Left renal pelvis (tissue), 4 donors: ENCODE measurements around the gene FAM89B. TPM values are rescaled to one million over a fixed set of nuclear protein-coding genes. Genes with fewer than 3 reads are reported as not detected.
"Not testable (repeated sequence)": the region's sequence is repeated elsewhere in the genome, so short reads cannot be mapped to it uniquely, and the experiment has no call there.

Experiments
- DNase-seq, 4 donors: peaks; one replicate each; pipeline ENCODE4 v3.0.0-alpha.2; 2013; ENCODE audit warnings: low read depth in 4 of 4, low spot score in 3 of 4
- polyA plus RNA-seq, 4 donors: library from polyadenylated mRNA; unstranded; fragments of 120-200 nt; gene quantifications; one replicate each; pipeline ENCODE4 v1.2.1, GENCODE V29; 2013; ENCODE audit not compliant: insufficient read length in 4 of 4

Gene FAM89B
- polyA plus RNA-seq, 4 donors, result 19.7 to 41.1 (median 28.6) TPM

DNA sequence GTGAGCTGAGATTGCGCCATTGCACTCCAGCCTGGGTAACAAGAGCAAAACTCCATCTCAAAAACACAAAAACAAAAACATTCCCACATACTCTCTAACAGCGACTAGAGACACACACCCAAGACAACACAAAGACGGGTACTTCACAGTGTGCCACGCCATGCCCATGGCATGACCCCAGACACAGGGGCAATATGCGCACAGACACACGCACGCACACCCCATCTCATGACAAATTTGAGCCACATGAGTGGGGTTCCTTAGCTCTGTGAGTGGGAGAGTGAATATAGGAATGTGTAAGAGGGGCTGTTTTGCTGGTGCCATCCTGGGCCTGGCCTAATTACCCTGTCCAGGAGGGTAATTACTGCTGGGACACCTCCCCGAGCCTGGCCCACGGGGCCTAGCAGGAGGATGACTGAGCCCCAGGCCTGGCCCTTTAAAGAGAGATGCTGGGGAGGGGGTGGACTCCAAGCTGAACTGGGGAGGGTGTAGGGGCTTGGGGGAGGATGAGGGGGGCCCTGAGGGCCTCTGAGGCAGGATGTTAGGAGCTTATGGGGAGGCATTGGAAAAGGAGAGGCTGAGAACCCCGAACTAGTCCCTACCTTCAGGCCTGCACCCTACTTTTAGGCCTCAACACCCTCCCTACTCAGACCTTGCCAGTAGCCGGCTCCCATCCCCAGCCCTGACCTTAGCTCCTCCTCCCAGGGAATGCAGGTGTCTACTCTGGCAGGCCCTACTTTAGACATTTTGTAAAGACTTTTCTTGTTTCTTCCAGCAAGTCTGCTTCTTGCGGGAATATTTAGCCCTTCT lies 15.7 kb upstream of the FAM89B start:
- DNase-seq, result no peak

DNA sequence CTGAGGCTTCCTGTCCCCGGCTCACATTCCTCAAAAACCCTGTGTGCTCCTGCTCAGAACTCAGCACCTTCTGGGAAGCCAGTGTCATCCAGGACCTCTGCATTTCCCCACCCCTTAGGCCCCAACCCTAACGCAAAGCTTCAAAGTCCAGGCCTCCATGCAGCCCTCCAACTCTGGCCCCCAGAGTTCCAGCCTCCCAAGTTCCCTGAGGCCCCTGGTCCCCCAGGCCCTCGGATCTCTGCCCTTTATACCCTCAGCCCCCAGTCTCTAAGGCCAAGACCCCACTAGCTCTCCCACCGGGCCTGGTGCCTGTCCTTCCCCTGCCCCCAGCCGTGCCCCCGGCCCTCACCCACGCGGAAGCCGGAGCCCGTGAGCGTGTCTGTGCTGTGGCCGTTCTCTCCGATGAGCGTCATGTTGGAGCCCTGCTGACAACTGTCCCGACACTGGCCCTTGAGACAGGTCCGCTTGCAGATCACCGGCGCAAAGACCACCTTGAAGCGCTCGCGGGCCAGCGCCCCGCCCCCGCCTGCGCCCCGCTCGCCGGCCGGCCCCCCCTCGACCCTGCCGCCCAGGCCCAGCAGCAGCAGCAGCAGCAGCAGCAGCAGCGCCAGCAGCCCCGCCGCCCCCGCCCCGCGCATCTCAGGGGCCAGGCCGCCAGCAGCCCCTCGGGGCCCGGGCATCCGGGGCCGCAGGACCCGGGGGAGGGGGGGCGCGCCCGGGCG lies 14.9 kb upstream of the FAM89B start:
- no peak for DNase-seq

DNA sequence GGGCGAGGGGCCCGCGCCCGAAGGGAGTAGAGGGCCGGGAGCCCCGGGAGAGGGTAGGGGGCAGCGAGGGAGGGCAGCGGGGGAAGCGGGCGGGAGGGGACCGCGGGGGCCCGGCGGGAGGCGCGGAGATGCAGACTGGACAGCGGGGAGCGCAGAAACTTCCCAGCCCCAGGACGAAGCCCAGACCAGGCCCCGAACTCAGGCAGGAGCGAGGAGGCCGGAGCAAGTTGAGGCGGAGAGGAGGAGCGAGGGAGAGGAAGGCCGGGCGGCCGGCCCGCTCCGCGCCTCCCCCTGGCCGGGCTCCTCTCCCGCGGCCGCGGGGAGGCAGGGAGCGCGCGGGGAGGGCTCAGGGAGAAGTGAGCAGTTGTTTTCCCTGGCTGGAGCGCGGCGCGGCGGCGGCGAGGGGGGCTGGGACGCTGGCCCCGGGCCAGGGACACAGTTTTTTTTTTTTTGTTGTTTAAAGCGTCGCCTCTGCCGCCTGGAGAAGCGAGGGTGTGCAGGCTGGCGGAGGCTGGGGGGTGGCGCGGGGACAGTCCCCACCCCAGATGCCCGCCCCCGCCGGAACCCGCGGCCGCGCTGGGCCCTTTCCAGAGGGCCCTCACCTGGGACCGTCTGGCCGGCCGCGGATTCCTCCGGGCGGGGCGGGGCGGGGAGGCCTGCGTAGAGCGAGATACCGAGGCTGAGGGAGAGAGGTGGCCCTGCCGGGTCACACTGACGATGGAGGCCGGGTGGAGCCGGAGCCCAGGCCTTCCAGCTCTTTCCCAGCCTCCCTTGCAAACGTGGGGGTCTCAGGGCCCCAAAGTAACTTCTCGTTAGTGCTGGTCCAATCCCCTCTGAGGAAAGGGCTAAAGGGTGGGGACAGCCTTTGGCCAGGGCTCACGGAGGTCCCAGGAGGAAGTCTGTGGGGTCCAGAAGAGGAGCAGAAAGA lies 14.1 kb upstream of the FAM89B start, which contains the start of gene LTBP3:
LTBP3 (minus strand) TSS at position 358 of the 928 bp plus-strand sequence. CDS start 400 bp downstream, outside the sequence.
- no peak for DNase-seq

DNA sequence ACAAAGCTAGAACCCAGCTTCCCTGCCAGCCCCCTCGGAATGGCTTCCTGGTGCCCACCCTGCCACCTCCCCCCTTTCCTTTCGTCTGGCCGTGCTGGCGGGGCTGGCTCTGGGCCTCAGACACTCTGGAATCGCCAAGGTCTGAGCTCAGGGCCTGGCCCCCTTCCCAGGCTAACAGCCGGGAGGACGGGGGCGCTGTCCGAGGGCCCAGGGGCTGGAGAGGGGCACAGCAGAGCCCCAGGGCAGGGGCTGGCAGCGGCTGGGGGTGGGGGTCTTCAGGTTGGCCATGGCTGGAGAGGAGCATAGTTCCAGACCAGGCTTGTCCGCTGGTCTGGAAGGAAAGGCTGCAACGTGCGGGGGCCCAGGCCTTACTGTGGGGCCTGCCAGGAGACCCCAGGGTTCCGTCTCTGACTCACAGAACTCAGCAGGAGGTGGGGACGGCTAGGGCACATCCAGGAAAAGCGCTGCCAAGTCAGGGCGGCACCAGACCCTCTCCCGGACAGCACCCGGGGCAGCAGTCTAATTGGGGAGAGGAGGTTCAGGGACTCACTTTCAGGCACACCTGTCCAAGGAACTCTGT lies 13.3 kb upstream of the FAM89B start:
- DNase-seq, result no peak

DNA sequence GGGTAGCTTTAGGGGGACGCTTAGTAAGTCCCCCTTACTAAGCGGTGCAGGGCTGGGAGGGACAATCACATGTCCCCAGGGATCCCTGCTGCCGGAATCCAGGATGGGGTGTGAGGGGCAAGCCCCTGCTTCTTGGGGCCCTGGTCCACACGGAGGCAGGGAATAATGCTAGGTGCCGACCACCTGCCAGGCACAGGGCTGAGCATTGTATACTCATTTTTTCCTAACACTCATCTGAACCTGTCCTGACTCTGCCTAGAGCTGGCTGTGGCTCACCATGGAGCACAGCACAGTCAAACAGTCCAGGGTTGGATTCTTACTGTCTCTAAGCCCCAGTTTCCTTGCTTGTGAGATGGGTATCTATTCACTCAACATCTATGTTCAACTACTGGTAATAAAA lies 12.8 kb upstream of the FAM89B start:
- DNase-seq, result no peak

DNA sequence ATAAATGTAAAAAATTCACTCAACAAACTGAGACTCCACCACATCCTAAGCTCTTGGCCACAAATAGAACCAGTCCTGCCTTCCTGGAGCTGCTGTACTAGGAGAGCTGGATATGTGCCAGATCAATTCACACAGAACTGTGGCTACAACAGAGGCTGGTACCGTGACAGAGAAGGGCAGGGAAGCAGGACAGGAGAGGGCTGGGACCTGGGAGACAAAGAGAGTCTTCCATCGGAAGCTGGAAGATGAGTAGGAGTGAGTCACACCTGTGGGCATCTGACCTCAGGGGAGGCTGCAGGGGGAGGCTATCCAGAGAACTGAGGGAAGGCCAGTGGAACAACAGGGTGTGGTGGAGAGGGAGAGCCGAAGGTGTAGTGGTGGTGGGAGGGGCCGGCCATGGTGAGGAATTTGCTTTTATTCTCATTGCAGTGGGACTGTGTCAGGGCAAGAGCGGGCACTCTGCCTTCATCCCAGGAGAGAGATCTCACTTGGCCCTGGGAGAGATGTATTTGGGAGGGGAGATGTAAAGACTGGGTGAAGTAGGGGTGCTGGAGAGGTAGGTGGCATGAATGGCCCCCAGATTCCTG lies 12.3 kb upstream of the FAM89B start:
- no peak for DNase-seq

DNA sequence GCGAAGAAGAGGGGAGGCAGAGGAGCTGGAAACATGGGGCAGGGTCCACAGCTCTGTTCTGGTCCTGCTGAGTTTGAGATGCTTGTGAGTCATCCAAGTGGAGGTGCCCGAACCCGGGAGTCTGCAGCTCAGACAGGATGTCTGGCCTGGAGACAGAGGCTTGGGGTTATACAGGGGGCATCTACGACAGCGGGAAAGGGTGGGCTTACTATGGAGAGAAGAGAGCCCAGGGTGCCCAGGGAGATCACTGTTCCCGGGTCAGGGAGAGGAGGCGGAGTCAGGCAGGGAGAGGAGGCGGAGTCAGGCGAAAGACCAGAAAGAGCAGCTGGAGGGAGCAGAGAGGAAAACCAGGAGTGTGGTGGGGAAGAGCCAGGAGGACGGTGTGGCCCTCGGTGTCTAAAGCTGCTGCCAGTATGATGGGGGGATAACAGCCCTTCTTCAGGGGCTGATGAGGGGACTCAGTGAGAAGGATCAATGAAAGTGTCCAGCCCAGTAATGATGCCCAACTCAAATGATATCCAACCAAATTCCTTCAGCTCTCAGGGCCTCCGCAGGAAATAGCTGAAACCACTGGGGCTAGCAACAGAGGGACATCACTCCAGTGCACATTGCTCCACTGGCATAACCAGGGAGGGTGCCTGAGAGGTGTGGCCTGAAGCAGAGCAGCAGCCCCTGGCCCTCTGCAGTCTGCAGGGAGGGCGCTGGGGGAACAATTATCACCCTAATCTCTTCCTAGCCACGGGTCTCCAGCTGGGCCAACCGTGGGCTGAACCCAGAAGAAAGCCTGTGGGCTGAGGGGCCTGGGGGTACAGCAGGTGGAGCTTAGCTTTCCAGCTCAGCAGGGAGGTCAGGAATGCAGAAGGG lies 11.6 kb upstream of the FAM89B start:
- DNase-seq, result no peak

DNA sequence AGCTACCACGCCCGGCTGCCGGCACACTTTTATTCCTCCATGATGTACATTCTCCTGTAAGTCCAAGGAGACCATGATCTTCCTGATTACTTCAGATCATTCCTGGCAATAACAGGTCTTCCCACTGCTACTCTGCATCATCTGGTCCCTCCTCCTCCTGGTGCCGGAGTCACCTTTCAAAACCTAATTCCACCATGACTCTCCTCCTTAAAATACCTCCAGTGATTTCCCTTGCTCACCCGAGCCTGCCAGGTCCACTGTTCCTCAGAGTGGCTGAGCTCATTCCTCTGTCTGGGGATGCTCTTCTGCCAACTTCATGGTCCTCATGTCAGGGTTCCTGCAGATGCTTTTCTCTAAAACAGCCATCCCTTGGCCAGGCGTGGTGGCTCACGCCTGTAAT lies 10.3 kb upstream of the FAM89B start:
- no peak for DNase-seq

DNA sequence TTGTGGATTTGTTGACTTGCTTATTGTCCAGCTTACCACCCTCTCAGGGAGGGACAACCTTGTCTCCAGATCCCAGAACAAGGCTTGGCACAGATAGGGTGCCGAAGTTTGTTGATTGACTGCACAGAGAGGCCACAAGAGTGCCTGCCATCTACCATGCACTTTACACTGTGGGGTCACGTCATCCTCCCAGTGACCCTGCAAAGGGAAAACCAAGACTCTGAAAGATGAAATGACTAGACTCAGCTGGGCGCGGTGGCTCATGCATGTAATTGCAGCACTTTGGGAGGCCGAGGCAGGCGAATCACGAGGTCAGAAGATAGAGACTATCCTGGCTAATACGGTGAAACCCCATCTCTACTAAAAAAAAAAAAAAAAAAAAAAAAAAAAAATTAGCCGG lies 9.6 kb upstream of the FAM89B start:
- no peak for DNase-seq

DNA sequence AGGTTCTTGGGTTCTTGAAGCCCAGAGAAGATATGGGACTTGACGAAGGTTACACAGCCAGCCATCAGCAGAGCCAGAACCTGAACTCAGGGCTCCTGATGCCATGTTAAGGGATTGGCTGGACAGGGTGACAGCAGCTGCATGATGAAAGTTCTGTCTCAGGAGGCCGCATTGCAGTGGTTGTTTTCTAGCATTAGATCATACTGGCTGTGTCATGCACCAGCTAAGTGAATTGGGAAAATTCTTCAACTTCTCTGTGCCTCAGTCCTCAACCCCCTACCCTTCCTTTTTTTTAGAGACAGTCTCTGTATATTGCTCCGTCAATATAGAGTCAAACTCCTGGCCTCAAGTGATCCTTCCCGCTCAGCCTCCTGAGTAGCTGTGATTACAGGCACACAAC lies 8.7 kb upstream of the FAM89B start:
- DNase-seq, result no peak

DNA sequence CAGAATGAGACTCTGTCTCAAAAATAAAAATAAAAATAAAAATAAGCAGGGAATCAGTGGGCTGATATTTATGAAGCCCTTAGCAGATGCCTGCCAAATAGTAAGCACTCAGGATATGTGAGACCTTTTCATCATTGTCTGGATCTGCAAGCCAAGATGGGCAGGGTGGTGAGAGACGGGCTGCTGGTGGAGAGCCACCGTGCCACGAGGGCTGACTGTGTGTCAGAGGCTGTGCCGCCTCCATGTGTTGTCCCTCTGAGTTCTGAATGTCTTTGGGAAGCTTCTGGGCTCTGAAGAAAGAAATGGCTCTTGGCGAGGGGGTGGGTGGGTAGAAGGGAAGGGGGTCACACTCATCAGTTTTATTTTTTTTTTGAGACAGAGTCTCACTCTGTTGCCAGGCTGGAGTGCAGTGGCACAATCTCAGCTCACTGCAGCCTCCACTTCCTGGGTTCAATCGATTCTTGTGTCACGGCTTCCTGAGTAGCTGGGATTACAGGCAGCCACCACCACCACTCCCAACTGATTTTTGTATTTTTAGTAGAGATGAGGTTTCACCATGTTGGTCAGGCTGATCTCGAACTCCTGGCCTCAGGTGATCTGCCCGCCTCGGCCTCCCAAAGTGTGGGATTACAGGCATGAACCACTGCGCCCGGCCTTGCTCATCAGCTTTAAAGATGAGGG lies 7.3 kb upstream of the FAM89B start:
- not testable (repeated sequence) for DNase-seq

DNA sequence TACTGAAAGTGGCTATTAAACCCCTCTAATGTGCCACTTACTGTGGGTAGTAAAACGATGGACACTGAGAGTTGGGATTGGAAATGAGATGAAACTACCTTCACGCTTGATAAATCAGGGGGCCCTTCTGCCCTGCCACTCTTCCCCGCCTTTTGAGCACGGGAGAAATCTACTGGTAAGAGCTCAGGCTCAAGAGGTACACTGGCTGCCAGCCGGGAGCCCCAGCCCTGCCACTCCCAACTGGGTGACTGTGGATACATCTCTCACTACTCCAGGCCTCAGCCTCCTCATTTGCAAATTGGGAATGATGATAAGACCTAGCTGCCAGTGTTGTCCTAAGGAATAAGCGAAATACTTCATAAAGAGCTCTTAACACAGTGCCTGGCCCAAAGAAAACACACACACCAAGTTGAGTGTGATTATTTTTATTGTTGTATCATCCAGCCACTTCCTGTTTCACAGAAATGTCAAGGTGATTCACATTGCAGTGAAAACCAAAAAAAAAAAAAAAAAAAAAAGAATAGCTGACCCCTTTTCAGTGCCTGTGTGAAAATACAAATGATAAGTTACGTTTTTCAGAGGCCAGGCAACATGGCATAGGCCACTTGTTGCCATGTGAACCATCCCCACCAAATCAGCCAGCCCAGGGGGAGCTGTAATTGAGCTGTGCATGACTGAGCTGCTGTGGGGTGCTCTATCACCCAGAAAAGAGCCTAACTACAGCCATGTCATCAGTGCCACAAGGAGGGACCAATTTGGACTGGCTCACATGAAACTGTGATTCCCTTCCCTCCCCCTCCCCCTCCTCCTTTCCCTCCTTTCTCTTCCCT lies 6.5 kb upstream of the FAM89B start:
- DNase-seq, result no peak

DNA sequence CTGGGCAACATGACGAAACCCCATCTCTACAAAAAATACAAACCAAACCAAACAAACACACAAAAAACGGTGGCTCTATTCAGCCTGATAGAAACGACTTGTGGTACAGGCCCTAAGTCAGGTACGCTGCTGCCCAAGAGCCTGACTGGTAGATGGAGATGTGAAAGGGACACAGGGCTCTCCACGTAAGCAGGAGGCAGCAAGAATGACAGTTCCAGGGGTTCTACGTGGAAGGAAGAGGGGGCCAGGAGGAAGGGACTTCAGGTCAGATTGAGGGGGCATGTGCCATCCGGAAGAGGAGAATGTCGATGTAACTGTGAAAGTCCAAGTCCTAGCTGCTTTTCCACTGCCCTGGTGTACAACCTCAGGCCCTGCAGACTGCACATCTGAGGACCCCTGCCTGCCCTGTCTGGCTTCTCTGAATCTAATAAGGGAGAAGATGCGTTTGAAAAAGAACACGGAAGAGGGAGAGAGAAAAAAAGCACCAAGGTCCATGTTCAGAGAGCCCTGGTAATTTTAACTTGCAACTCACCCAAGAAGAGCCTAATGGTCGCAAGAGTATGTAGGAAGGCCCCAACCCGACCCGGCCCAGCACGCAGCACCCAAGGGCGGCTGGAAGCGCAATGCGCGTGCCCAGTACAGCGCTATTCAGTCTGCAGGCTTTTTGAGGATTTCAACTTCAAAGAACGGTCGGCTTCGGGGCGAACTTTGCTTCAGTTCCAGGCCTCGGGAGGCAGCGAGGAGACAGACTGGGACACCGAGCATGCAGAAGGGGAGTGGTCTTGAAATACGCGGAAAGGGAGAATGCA lies 3.0 kb upstream of the FAM89B start:
- no peak for DNase-seq

DNA sequence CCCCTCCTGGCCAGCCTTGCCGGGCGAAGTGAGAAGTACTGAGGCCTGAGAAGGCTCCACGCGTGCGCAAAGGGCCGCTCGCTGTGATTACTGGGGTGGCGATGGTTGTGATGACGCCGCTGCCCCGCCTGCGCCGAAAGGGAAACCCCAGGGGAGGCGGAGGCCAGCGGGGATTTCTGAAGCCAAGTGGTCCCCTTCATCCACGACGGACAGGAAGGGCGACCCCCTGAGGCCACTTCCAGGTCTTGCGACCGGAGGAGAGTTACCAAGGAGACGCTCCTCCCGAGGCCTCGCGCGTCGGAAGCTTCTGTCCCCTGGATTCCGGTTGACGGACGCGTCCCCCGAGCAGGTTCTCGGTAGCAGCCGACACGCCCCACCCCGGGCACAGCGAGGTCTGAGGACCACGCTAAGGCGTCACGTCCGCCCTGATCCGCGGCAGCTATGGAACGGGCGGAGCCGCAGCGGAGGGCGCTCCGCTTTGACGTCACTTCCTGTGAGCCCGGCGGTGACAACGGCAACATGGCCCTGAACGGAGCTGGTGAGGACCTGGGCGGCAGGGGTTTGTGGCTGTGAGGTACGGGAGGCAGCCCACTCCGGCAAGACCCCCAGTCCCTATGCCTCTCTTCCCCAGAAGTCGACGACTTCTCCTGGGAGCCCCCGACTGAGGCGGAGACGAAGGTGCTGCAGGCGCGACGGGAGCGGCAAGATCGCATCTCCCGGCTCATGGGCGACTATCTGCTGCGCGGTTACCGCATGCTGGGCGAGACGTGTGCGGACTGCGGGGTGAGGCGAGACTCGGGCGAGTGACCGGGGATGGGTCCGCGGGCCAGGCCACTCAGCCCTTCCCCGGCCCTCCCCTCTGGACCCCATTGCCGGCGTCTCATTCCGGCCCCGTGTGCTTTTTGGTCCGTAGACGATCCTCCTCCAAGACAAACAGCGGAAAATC lies 2.1 kb upstream of the FAM89B start, which contains the start of gene ZNRD2:
ZNRD2 (plus strand) TSS at position 505 of the 946 bp plus-strand sequence; CDS start at position 520, 15 bp downstream.
- peak; percentile 88 to 96 (median 93) for DNase-seq

DNA sequence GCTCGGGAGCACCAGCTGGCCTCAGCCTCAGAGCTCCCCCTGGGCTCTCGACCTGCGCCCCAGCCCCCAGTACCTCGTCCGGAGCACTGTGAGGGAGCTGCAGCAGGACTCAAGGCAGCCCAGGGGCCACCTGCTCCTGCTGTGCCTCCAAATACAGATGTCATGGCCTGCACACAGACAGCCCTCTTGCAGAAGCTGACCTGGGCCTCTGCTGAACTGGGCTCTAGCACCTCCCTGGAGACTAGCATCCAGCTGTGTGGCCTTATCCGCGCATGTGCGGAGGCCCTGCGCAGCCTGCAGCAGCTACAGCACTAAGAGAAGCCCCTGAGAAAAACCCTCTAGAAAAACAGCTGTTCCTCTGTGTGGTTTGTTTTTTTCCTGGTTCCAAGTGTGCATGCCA lies 918 bp upstream of the FAM89B start:
- no peak for DNase-seq

DNA sequence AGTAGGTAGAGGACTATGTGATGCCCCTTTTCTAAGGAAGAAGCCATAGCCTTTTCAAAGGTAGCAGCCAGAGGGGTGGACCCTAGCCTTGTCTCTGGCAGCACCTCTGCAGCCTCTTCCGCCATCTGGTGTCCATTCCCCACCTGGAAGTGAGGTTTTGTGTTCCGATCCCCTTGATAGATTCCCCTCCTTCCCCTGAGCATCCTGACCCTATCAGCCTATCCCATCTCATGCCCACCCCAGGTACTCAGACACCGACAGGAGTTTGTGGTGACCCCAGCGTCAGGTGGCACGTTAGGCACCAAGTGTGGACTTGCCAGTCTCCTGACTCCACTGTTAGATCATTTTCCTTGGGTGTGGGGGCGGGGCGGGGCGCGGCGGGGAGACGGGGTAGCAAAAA lies 398 bp upstream of the FAM89B start:
- no peak for DNase-seq
